ENCODE results near the gene MTHFD2.

MTHFD2 gene

GRCh38 chr2:74267068-74267467 is 68.7 kb downstream of the MTHFD2 start:
- DNase-seq (ENCODE audit: low spot score) = no peak

All from AG08396 (cell line).